ENCODE data around the gene XRN1. TPM values are rescaled to one million over a fixed set of nuclear protein-coding genes. Genes with fewer than 3 reads are reported as not detected.
"Not testable (repeated sequence)": the region's sequence is repeated elsewhere in the genome, so short reads cannot be mapped to it uniquely, and the experiment has no call there.

XRN1 gene
- total RNA-seq, 1 experiment from 2014 or later, result 23.3 TPM

DNA sequence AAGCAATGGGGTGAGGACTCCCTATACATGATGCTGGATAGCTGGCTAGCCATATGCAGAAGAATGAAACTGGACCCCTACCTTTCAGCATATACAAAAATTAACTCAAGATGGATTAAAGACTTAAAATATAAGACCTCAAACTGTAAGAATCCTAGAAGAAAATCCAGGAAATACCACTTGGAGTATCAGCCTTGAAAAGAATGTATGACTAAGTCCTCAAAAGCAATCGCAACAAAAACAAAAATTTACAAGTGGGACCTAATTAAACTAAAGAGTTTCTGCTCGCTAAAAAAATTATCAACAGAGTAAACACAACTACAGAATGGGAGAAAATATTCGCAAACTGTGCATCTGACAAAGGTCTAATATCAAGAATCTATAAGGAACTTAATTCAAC, 94.3 kb downstream of the XRN1 start:
- H3K4me3 ChIP-seq (ENCODE audit: low read depth, low read length), result no peak overlapping the region
- POLR2A ChIA-PET, result no interaction called here
- Mint-ChIP-seq H3K9me3 (ENCODE audit: unreplicated experiment) (no peaks in the 10 kb centered on the region), H3K4me3 (ENCODE audit: unreplicated experiment) (no peak overlapping the region), H3K27ac (ENCODE audit: unreplicated experiment) (no peak overlapping the region), H3K27me3 (ENCODE audit: insufficient read depth, unreplicated experiment) (no peaks in the 10 kb centered on the region), H3K36me3 (ENCODE audit: insufficient read depth, unreplicated experiment) (peaks cover 52% of the 10 kb centered on the region), H3K4me1 (ENCODE audit: low read depth, unreplicated experiment) (peaks cover 8% of the 10 kb centered on the region)
- TF ChIP-seq, protein P1, sequence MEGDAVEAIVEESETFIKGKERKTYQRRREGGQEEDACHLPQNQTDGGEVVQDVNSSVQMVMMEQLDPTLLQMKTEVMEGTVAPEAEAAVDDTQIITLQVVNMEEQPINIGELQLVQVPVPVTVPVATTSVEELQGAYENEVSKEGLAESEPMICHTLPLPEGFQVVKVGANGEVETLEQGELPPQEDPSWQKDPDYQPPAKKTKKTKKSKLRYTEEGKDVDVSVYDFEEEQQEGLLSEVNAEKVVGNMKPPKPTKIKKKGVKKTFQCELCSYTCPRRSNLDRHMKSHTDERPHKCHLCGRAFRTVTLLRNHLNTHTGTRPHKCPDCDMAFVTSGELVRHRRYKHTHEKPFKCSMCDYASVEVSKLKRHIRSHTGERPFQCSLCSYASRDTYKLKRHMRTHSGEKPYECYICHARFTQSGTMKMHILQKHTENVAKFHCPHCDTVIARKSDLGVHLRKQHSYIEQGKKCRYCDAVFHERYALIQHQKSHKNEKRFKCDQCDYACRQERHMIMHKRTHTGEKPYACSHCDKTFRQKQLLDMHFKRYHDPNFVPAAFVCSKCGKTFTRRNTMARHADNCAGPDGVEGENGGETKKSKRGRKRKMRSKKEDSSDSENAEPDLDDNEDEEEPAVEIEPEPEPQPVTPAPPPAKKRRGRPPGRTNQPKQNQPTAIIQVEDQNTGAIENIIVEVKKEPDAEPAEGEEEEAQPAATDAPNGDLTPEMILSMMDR (IDR thresholded peaks at IDR 0.05; ENCODE audit: insufficient read depth in 1 of 2, low read depth in 1 of 2, low read length in 1 of 2, severe bottlenecking in 1 of 2, unreplicated experiment in 1 of 2), result no peak
- intact Hi-C loops (cut with micrococcal nuclease; ENCODE audit: unreplicated experiment), result no loop called here
- no TSS peak for BruUV-seq (replicated peaks)
- no peaks in the 10 kb centered on the region for H3K9me3 ChIP-seq
- no peaks in the 10 kb centered on the region for H3K27me3 ChIP-seq (replicated peaks; ENCODE audit: control insufficient read depth, insufficient read depth, low read length)
- no peaks in the 10 kb centered on the region; the same call in 1 of the 2 replicates for H3K36me3 ChIP-seq (ENCODE audit: control insufficient read depth, insufficient read depth, low read length)
- no peaks in the 10 kb centered on the region for H3K4me1 ChIP-seq
- no peak for DNase-seq
- CTCF ChIA-PET, result no interaction called here

DNA sequence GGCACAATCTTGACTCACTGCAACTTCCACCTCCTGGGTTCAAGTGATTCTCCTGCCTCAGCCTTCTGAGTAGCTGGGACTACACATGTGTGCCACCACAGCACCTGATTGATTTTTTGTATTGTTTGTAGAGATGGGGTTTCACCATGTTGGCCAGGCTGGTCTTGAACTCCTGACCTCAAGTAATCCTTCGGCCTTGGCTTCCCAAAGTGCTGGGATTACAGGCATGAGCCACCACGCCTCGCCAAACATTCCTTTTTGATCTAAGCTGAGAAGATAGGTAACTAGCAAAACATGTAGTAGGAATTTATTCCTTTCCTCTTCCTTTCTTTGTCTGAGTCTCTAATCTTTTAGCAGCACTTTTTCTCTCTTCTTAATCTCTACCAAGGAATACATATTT, 95.1 kb downstream of the XRN1 start:
- H3K36me3 ChIP-seq (ENCODE audit: control insufficient read depth, insufficient read depth, low read length); H3K4me3 Mint-ChIP-seq (ENCODE audit: unreplicated experiment); H3K4me1 Mint-ChIP-seq (ENCODE audit: low read depth, unreplicated experiment); H3K4me3 ChIP-seq (ENCODE audit: low read depth, low read length); H3K4me1 ChIP-seq; H3K9me3 ChIP-seq; H3K27me3 ChIP-seq (replicated peaks; ENCODE audit: control insufficient read depth, insufficient read depth, low read length); H3K27ac Mint-ChIP-seq (ENCODE audit: unreplicated experiment); DNase-seq; CTCF ChIA-PET; POLR2A ChIA-PET; BruUV-seq (replicated peaks); H3K9me3 Mint-ChIP-seq (ENCODE audit: unreplicated experiment); intact Hi-C loops (cut with micrococcal nuclease; ENCODE audit: unreplicated experiment); H3K27me3 Mint-ChIP-seq (ENCODE audit: insufficient read depth, unreplicated experiment): not testable (repeated sequence)
- H3K36me3 Mint-ChIP-seq (ENCODE audit: insufficient read depth, unreplicated experiment), result peaks cover 49% of the 10 kb centered on the region

DNA sequence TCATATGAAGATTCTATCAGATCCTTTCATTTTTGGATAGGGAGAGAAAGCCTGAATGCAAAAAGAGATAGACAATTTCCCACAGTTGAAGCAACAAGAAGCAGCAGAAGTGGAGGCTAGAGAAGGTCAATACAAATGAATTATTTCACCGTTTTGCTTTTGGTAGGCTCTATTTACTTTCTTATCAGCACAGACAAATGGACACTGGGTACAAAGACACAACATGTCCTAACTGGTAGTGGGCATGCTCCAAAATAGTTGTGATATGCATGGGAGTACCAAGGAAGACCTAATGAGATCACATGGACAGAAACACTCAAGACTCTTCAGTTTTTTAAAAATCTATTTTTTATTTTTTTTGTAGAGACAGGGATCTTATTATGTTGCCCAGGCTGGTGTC, 99.4 kb downstream of the XRN1 start:
- no peak for DNase-seq
- H3K9me3 Mint-ChIP-seq (ENCODE audit: unreplicated experiment), result no peaks in the 10 kb centered on the region
- H3K4me3 Mint-ChIP-seq (ENCODE audit: unreplicated experiment), result no peak overlapping the region
- Histone ChIP-seq H3K27me3 (replicated peaks; ENCODE audit: control insufficient read depth, insufficient read depth, low read length) (no peaks in the 10 kb centered on the region), H3K9me3 (no peaks in the 10 kb centered on the region), H3K36me3 (ENCODE audit: control insufficient read depth, insufficient read depth, low read length) (no peaks in the 10 kb centered on the region), H3K4me3 (ENCODE audit: low read depth, low read length) (no peak overlapping the region), H3K4me1 (no peaks in the 10 kb centered on the region)
- H3K4me1 Mint-ChIP-seq (ENCODE audit: low read depth, unreplicated experiment), result peaks cover 8% of the 10 kb centered on the region
- H3K36me3 Mint-ChIP-seq (ENCODE audit: insufficient read depth, unreplicated experiment), result peaks cover 27% of the 10 kb centered on the region
- no peak overlapping the region for H3K27ac Mint-ChIP-seq (ENCODE audit: unreplicated experiment)
- CTCF ChIA-PET, result no interaction called here
- TF ChIP-seq, protein P1 (IDR thresholded peaks at IDR 0.05; ENCODE audit: insufficient read depth in 1 of 2, low read depth in 1 of 2, low read length in 1 of 2, severe bottlenecking in 1 of 2, unreplicated experiment in 1 of 2), result no peak
- POLR2A ChIA-PET, result no interaction called here
- no peaks in the 10 kb centered on the region for H3K27me3 Mint-ChIP-seq (ENCODE audit: insufficient read depth, unreplicated experiment)
- intact Hi-C loops (cut with micrococcal nuclease; ENCODE audit: unreplicated experiment), result no loop called here
- BruUV-seq (replicated peaks), result no TSS peak

DNA sequence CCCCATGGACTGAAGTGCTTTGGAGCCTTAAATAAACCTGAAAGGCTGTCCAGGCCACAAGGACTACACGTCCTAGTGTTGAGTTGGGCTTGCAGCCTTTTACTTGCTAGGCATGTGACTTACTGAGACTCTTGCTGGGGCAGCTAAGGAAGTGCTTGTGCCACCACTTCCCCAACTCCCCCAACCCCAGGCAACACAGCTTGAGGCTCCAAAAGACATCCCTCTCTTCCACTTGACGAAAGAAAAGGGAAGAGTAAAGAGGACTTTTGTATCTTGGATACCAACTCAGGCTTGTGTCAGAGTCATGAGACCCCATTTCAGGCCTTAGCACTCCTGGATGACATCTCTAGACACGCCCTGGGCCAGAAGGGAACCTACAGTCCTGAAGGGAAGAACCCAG, 109.8 kb downstream of the XRN1 start:
- intact Hi-C loops (cut with micrococcal nuclease; ENCODE audit: unreplicated experiment), result no loop called here
- Mint-ChIP-seq H3K4me1 (ENCODE audit: low read depth, unreplicated experiment) (peaks cover 16% of the 10 kb centered on the region), H3K9me3 (ENCODE audit: unreplicated experiment) (peaks cover 14% of the 10 kb centered on the region), H3K27ac (ENCODE audit: unreplicated experiment) (no peak overlapping the region), H3K36me3 (ENCODE audit: insufficient read depth, unreplicated experiment) (peaks cover 25% of the 10 kb centered on the region), H3K27me3 (ENCODE audit: insufficient read depth, unreplicated experiment) (no peaks in the 10 kb centered on the region), H3K4me3 (ENCODE audit: unreplicated experiment) (no peak overlapping the region)
- ChIA-PET CTCF (no interaction called here), POLR2A (no interaction called here)
- 0 out of 2 replicates have a peak, but pooled peaks cover 1% of the 10 kb centered on the region for H3K36me3 ChIP-seq (ENCODE audit: control insufficient read depth, insufficient read depth, low read length)
- BruUV-seq (replicated peaks), result no TSS peak
- TF ChIP-seq, protein P1 (IDR thresholded peaks at IDR 0.05; ENCODE audit: insufficient read depth in 1 of 2, low read depth in 1 of 2, low read length in 1 of 2, severe bottlenecking in 1 of 2, unreplicated experiment in 1 of 2), result no peak
- DNase-seq, result no peak
- peaks cover 3% of the 10 kb centered on the region; the same call in 1 of the 2 replicates for H3K9me3 ChIP-seq
- no peaks in the 10 kb centered on the region for H3K27me3 ChIP-seq (replicated peaks; ENCODE audit: control insufficient read depth, insufficient read depth, low read length)
- H3K4me1 ChIP-seq, result peaks cover 12% of the 10 kb centered on the region
- no peak overlapping the region for H3K4me3 ChIP-seq (ENCODE audit: low read depth, low read length)

Measured in Caco-2 (cell line).